K562 (cell line): Measurements from ENCODE around the gene FASTKD3. TPM values are rescaled to one million over a fixed set of nuclear protein-coding genes. Genes with fewer than 3 reads are reported as not detected.

Source experiments
- ATAC-seq: fragments of 200-7000 bp; cut with Tn5 transposase; 3 replicates; pipeline ENCODE4 v1.9.1; 2020; ENCODE audit warnings: moderate library complexity
- BruUV-seq: library from RNA; stranded (reverse); fragments of 400-500 nt; replicated peaks from 2 replicates; lab custom pipeline; 2021; lab: Mats Ljungman, UMichigan
- CTCF ChIA-PET: fragments of 300-600 bp; formaldehyde crosslinking; extraction: SDS; loops from one replicate; lab custom pipeline; 2021; ENCODE audit warnings: low intra/inter-chr PET ratio; lab: Yijun Ruan, JAX
- POLR2A ChIA-PET: fragments of 300-600, 350-650 bp; sonication (Branson Sonifier 250); formaldehyde crosslinking; extraction: SDS; loops from one replicate; lab custom pipeline; 2021; ENCODE audit warnings: antibody characterized with exemption, inconsistent platforms; lab: Yijun Ruan, JAX
- DNase-seq, 4 experiments: peaks; one replicate each; pipeline versions ENCODE4 v3.0.0 to v3.0.0-alpha.2; 2011 to 2018; ENCODE audit warnings: low spot score in 3 of 4, mixed read lengths in 3 of 4; ENCODE audit errors: extremely low read depth in 1 of 4
- FAIRE-seq: peaks from 2 replicates; lab custom pipeline; 2011; peaks lifted over from hg19 to GRCh38; lab: Jason Lieb, UNC
- H2AFZ ChIP-seq: 2 replicates; pipeline ENCODE4 v1.6.0; 2011; ENCODE audit warnings: low read depth, low read length, control low read depth, inconsistent platforms
- H3K27ac ChIP-seq: fragments of 200-600 bp; 3 replicates; pipeline ENCODE4 v1.8.0; 2011; ENCODE audit warnings: low read depth, mild to moderate bottlenecking, control low read depth, inconsistent platforms, low read length, moderate library complexity, mixed read lengths; ENCODE audit errors: extremely low read depth
- H3K27me3 ChIP-seq, 2 experiments: fragments of 300-600 bp in 1 of 2; 2 replicates in 1 of 2; 3 replicates in 1 of 2; pipeline versions ENCODE4 v1.6.0 to v1.8.0; 2011; ENCODE audit warnings: inconsistent platforms in 2 of 2, low read length in 2 of 2, mild to moderate bottlenecking in 1 of 2, mixed read lengths in 1 of 2, moderate library complexity in 1 of 2; ENCODE audit not compliant: control insufficient read depth in 2 of 2, insufficient read depth in 2 of 2
- H3K36me3 ChIP-seq: fragments of 300-600 bp; 3 replicates; pipeline ENCODE4 v1.8.0; 2011; ENCODE audit warnings: mild to moderate bottlenecking, low read length, inconsistent platforms; ENCODE audit not compliant: control insufficient read depth, insufficient read depth
- H3K4me1 ChIP-seq, 2 experiments: fragments of 200-600 bp in 1 of 2; replicated peaks in 1 of 2; 2 replicates in 1 of 2; 3 replicates in 1 of 2; pipeline versions ENCODE4 v1.5.1 to v1.8.0; 2011; ENCODE audit warnings: inconsistent platforms in 2 of 2, low read length in 2 of 2, mild to moderate bottlenecking in 1 of 2, mixed read lengths in 1 of 2, moderate library complexity in 1 of 2; ENCODE audit not compliant: control insufficient read depth in 2 of 2, insufficient read depth in 2 of 2
- H3K4me2 ChIP-seq: 2 replicates; pipeline ENCODE4 v1.6.1; 2011; ENCODE audit warnings: low read length, control low read depth, inconsistent platforms, mixed read lengths; ENCODE audit not compliant: insufficient read depth
- H3K4me3 ChIP-seq: fragments of 200-600 bp; sonication (generic), shearing (Covaris generic); 2 replicates; pipeline ENCODE4 v1.5.1; 2016; ENCODE audit warnings: control low read depth, inconsistent platforms
- H3K79me2 ChIP-seq: fragments of 200-600 bp; 3 replicates; pipeline ENCODE4 v1.8.0; 2011; ENCODE audit warnings: low read length, inconsistent platforms; ENCODE audit not compliant: control insufficient read depth, insufficient read depth
- H3K9ac ChIP-seq, 2 experiments: 2 replicates each; pipeline versions ENCODE4 v1.6.0 to v1.6.1; 2011; ENCODE audit warnings: low read depth in 2 of 2, low read length in 2 of 2, control low read depth in 1 of 2, inconsistent platforms in 1 of 2, mild to moderate bottlenecking in 1 of 2, mixed read lengths in 1 of 2; ENCODE audit not compliant: insufficient read depth in 1 of 2
- H3K9me1 ChIP-seq: one replicate; pipeline ENCODE4 v1.6.0; 2011; ENCODE audit warnings: inconsistent platforms, mild to moderate bottlenecking, low read length, moderate library complexity; ENCODE audit not compliant: control insufficient read depth, insufficient read depth
- H3K9me3 ChIP-seq: replicated peaks from 2 replicates; pipeline ENCODE4 v1.5.1; 2011; ENCODE audit warnings: low read depth, low read length, inconsistent platforms; ENCODE audit not compliant: control insufficient read depth, insufficient read depth
- H4K20me1 ChIP-seq: replicated peaks from 2 replicates; pipeline ENCODE4 v1.6.1; 2011; ENCODE audit warnings: low read length, inconsistent platforms, mixed read lengths; ENCODE audit not compliant: control insufficient read depth, insufficient read depth
- CREB5 ChIP-seq: fragments of 250-450 bp; sonication (Bioruptor Pico); IDR thresholded peaks from 2 replicates; pipeline ENCODE4 v1.5.0; 2020; ENCODE audit warnings: mild to moderate bottlenecking
- E2F6 ChIP-seq, 2 experiments: IDR thresholded peaks; 2 replicates each; pipeline ENCODE4 v1.6.1; 2011; ENCODE audit warnings: borderline replicate concordance in 1 of 2, control low read depth in 1 of 2, low read depth in 1 of 2, low read length in 1 of 2, mild to moderate bottlenecking in 1 of 2, mixed read lengths in 1 of 2, moderate library complexity in 1 of 2; ENCODE audit not compliant: insufficient read depth in 1 of 2, insufficient read length in 1 of 2, poor library complexity in 1 of 2, severe bottlenecking in 1 of 2; ENCODE audit errors: extremely low read depth in 1 of 2
- HNRNPL ChIP-seq: fragments of 200-400 bp; formaldehyde crosslinking; IDR thresholded peaks from 2 replicates; pipeline ENCODE4 v1.6.1; 2017; ENCODE audit warnings: low read depth, mild to moderate bottlenecking, low read length
- L3MBTL2 ChIP-seq: fragments of 450-650 bp; IDR thresholded peaks from 2 replicates; pipeline ENCODE4 v1.6.1; 2016; ENCODE audit warnings: mild to moderate bottlenecking, moderate library complexity
- PCBP2 ChIP-seq: fragments of 200-400 bp; formaldehyde crosslinking; IDR thresholded peaks from 2 replicates; pipeline ENCODE4 v1.6.1; 2018; ENCODE audit warnings: low read length, low read depth, mild to moderate bottlenecking, moderate library complexity; ENCODE audit not compliant: poor library complexity, severe bottlenecking
- PHF21A ChIP-seq: fragments of 450-650 bp; IDR thresholded peaks from 2 replicates; pipeline ENCODE4 v1.6.1; 2017; ENCODE audit warnings: low read depth, borderline replicate concordance
- POLR3A ChIP-seq: IDR thresholded peaks from 2 replicates; pipeline ENCODE4 v1.6.1; 2011; ENCODE audit warnings: borderline replicate concordance, mild to moderate bottlenecking, moderate library complexity; ENCODE audit not compliant: insufficient read length, insufficient read depth; ENCODE audit errors: extremely low read depth
- PTBP1 ChIP-seq: fragments of 200-400 bp; formaldehyde crosslinking; IDR thresholded peaks from 2 replicates; pipeline ENCODE4 v1.6.1; 2017; ENCODE audit warnings: low read depth, low read length
- RBM39 ChIP-seq: fragments of 200-400 bp; formaldehyde crosslinking; optimal IDR thresholded peaks from 2 replicates; pipeline ENCODE3; 2018; ENCODE audit warnings: low read depth, low read length
- SRSF7 ChIP-seq: fragments of 200-400 bp; formaldehyde crosslinking; optimal IDR thresholded peaks from 2 replicates; pipeline ENCODE3; 2017; ENCODE audit warnings: mild to moderate bottlenecking, low read depth, low read length
- ZNF175 ChIP-seq: fragments of 200-800 bp; sonication (Bioruptor generic); IDR thresholded peaks from 2 replicates; pipeline ENCODE4 v1.6.1; 2016; ENCODE audit warnings: low read depth, mild to moderate bottlenecking, missing genetic modification characterization, missing compliant biosample characterization
- ZNF212 ChIP-seq: fragments of 450-650 bp; formaldehyde crosslinking; IDR thresholded peaks from 2 replicates; pipeline ENCODE4 v1.4.0; 2020; ENCODE audit warnings: mild to moderate bottlenecking
- WGBS: fragments of 100-300 bp; shearing (Covaris generic); methylation state at CpG from one replicate; pipeline ENCODE4 v1.1.6; 2016; ENCODE audit warnings: low coverage, mixed read lengths; ENCODE audit not compliant: insufficient coverage; ENCODE audit errors: missing lambda C conversion rate; 5-methylcytosine and 5-hydroxymethylcytosine counted together
- in situ Hi-C: fragments of 300-500 bp; cut with MboI; formaldehyde crosslinking; loops from 4 replicates; pipeline ENCODE4 v1.15.0; 2018; ENCODE audit warnings: inconsistent platforms, mixed read lengths
- intact Hi-C: fragments of 100-400 bp; cut with micrococcal nuclease; formaldehyde crosslinking; loops from 2 replicates; pipeline ENCODE4 v1.14.2; 2022
- polyA plus RNA-seq, 8 experiments: library from polyadenylated mRNA; depleted of rRNA in 4 of 8; stranded (reverse) in 5 of 8; unstranded in 3 of 8; fragments of >200 nt; fragmentation: Nextera tagmentation in 2 of 8; fragmentation: Illumina TruSeq in 1 of 8; extraction: Ambion mirVana in 2 of 8; extraction: Trizol in 1 of 8; gene quantifications; 2 replicates each; pipeline versions ENCODE4 v1.2.1 to v1.2.3, GENCODE V29; 2011 to 2014; ENCODE audit warnings: inconsistent platforms in 1 of 8, missing spikeins in 1 of 8
- total RNA-seq, 7 experiments: library from RNA; depleted of rRNA in 6 of 7; stranded (reverse); fragments of >200 nt in 6 of 7; fragmentation: Illumina TruSeq in 2 of 7; extraction: Trizol in 2 of 7; gene quantifications; 2 replicates each; pipeline versions ENCODE4 v1.2.1 to v1.2.3, GENCODE V29; 2011 to 2021; ENCODE audit warnings: low replicate concordance in 1 of 7
- TF ChIP-seq, protein P1 (sequence below): sonication (generic); formaldehyde crosslinking; IDR thresholded peaks from 2 replicates; pipeline ENCODE4 v1.5.0; 2020; ENCODE audit warnings: missing genetic modification reagents

The FASTKD3 gene
- total and polyA plus RNA-seq, 9 of the 15 experiments (the other 6 are each of a cell fraction or from before 2014, with no cell fraction given) = 17.1 to 149 (median 47.5) TPM

DNA sequence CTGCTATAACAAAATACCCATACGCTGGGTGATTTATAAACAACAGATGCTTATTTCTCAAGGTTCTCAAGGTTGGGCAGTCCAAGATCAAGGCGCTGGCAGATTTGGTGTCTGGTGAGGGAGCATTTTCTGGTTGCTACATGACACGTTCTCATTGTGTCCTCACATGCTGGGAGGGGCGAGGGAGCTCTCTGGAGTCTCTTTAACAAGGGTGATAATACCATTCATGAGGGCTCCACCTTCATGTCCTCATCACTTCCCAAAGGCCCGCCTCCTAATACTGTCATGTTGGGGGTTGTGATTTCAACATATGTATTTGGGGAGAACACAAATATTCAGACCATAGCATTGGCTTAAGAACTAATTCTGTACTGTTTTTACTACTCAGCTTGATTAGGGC is 22.5 kb downstream of the FASTKD3 start:
- DNase-seq (no peak), FAIRE-seq (no peak), ATAC-seq (no peak)
- Histone ChIP-seq H3K9me1 (no peaks in the 10 kb centered on the region), H3K36me3 (no peaks in the 10 kb centered on the region), H3K4me1 (peaks cover 0 to 4% of the 10 kb centered on the region in 2 experiments; a peak in 1 of 5 replicates), H3K4me3 (no peak overlapping the region), H3K9me3 (no peaks in the 10 kb centered on the region), H3K79me2 (no peaks in the 10 kb centered on the region), H3K9ac (no peak overlapping the region), H4K20me1 (no peaks in the 10 kb centered on the region), H3K27ac (no peak overlapping the region), H2AFZ (no peak overlapping the region), H3K4me2 (no peak overlapping the region), H3K27me3 (peaks cover 16 to 30% of the 10 kb centered on the region in 2 experiments; a peak in 4 of 5 replicates)
- ChIA-PET CTCF (interaction anchor here (0.7 kb wide), 1 partner anchor 1022 kb away, joined by 3 read pairs; no protein-coding TSS in a partner anchor), POLR2A (interaction anchor here (0.7 kb wide), 1 partner anchor 773 kb away, joined by 3 read pairs; no protein-coding TSS in a partner anchor)
- in situ Hi-C loops = no loop called here
- no TSS peak for BruUV-seq
- WGBS = 1% methylated on average over 5 of the region's 5 CpGs
- intact Hi-C loops = no loop called here
- TF ChIP-seq ZNF175 (CRISPR knock-in tag) (no peak), PHF21A (no peak), PTBP1 (no peak), POLR3A (no peak), L3MBTL2 (no peak), PCBP2 (no peak), HNRNPL (no peak), ZNF212 (CRISPR knock-in tag) (no peak), SRSF7 (no peak), RBM39 (no peak), CREB5 (no peak), E2F6 (IDR thresholded peaks at IDR 0.05; ENCODE audit: borderline replicate concordance in 1 of 2, extremely low read depth in 1 of 2, insufficient read depth in 1 of 2, insufficient read length in 1 of 2, low read depth in 1 of 2, low read length in 1 of 2, poor library complexity in 1 of 2, severe bottlenecking in 1 of 2) (no peak)
- TF ChIP-seq, protein P1, sequence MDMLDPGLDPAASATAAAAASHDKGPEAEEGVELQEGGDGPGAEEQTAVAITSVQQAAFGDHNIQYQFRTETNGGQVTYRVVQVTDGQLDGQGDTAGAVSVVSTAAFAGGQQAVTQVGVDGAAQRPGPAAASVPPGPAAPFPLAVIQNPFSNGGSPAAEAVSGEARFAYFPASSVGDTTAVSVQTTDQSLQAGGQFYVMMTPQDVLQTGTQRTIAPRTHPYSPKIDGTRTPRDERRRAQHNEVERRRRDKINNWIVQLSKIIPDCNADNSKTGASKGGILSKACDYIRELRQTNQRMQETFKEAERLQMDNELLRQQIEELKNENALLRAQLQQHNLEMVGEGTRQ = no peak
